D721Med (cell line): ENCODE results near the gene SMIM5.

Experiments used
- DNase-seq: peaks from one replicate; pipeline ENCODE4 v3.0.0; 2011; ENCODE audit warnings: low spot score; ENCODE audit not compliant: insufficient read length
- FAIRE-seq: peaks from 2 replicates; lab custom pipeline; 2011; peaks lifted over from hg19 to GRCh38; lab: Jason Lieb, UNC
- TF ChIP-seq, protein P1 (sequence below): IDR thresholded peaks from 2 replicates; pipeline ENCODE4 v1.5.1; 2012; ENCODE audit warnings: mild to moderate bottlenecking, control low read depth; ENCODE audit not compliant: insufficient read depth; ENCODE audit errors: missing control alignments

The SMIM5 gene

DNA sequence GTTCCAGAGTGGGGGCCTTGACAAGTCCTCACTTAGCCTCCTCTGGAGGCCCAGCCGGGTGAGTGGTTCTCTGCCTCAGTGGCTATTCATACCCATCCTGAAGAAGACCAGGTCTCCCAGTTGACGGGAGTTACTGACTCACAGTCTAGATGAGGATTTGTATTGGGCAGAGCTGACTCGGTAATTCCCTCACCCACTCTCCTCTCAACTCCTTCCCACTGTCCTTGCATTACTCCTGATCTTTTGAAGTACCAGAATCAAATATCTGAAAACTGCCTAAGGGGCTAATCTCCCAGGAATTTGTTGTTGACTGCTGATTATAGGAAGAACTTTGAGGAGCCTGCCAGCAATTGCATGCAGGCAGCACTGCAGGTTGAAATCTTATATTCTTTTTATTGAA lies 48.1 kb downstream of the SMIM5 start:
- DNase-seq, result no peak
- TF ChIP-seq, protein P1, sequence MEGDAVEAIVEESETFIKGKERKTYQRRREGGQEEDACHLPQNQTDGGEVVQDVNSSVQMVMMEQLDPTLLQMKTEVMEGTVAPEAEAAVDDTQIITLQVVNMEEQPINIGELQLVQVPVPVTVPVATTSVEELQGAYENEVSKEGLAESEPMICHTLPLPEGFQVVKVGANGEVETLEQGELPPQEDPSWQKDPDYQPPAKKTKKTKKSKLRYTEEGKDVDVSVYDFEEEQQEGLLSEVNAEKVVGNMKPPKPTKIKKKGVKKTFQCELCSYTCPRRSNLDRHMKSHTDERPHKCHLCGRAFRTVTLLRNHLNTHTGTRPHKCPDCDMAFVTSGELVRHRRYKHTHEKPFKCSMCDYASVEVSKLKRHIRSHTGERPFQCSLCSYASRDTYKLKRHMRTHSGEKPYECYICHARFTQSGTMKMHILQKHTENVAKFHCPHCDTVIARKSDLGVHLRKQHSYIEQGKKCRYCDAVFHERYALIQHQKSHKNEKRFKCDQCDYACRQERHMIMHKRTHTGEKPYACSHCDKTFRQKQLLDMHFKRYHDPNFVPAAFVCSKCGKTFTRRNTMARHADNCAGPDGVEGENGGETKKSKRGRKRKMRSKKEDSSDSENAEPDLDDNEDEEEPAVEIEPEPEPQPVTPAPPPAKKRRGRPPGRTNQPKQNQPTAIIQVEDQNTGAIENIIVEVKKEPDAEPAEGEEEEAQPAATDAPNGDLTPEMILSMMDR, result no peak
- FAIRE-seq, result no peak

DNA sequence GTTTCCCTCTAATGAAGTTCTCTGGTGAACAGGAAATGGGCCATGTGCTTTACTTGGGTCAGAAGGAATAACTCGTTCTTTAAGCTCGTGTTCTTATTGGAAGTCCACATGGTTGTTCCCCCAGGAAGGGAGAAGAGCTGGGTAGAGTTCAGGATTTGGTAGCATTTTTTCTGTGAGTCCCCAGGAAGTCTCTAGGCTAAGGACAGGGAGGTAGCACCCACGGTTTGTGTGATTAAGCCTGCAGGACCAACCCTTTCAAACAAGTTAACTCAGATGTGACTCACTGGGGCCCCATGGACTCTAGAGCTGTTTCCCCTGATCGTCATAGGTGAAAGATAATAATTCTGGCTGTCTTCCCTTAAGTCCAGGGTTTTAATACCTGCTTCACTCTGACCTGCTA lies 50.3 kb downstream of the SMIM5 start:
- TF ChIP-seq, protein P1, result no peak
- DNase-seq, result no peak
- FAIRE-seq, result no peak

DNA sequence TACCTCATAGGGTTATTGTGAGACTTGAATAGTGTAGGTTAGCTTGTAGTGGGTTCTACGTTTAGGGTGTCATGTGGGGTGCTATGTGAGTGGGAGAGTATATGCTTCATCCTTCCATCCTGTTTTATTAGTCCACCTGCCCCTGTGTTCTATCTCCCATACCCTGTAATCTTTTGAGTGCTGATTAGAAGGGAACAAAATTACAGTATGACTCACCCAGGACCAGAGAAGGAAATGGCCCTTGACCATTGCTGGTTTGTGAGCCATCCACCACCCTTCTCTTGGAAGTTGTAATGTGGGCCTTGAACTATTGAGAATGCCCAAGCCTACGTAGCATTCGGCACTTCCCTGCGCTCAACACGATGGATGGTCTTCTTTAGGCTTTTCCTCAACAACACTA lies 51.0 kb downstream of the SMIM5 start:
- FAIRE-seq (no peak), DNase-seq (no peak)
- TF ChIP-seq, protein P1, result no peak

GRCh38 chr17:75684924-75685323 lies 51.7 kb downstream of the SMIM5 start:
- FAIRE-seq (no peak), DNase-seq (no peak)
- TF ChIP-seq, protein P1, result no peak

DNA sequence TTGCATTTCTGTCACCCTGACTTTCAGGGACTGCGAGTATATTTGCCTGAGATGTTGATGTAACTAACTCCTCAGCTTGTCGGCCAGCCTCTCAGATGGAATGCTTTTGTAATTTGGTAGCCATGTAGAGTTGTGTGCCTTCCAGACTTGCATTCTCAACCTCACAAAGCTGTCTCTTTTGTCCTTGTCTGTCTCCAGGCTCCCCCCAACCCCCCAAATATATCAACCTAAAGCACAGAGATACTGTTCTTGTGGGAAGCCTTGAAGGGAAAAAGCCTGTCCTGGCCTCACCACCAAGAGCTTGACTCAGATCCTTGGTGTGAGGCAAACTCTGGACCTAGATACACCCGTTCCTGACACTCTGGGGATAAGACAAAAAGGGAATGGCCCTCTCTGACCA lies 52.3 kb downstream of the SMIM5 start:
- TF ChIP-seq, protein P1, result no peak
- FAIRE-seq (no peak), DNase-seq (no peak)

GRCh38 chr17:75688209-75688825 lies 55.1 kb downstream of the SMIM5 start:
- TF ChIP-seq, protein P1, result no peak
- no peak for DNase-seq
- no peak for FAIRE-seq

- FAIRE-seq, result no peak
- no peak for DNase-seq
These were observed 56.2 kb downstream of the SMIM5 start for GRCh38 chr17:75689441-75689873.

More at GRCh38 chr17:75689441-75689873, 56.2 kb downstream of the SMIM5 start:
- TF ChIP-seq, protein P1, result no peak
